GM19351 (cell line): ENCODE results near the gene MCC.

Experiments used
- ATAC-seq: cut with Tn5 transposase; IDR thresholded peaks from one replicate; pipeline ENCODE4 v1.9.1; 2021; ENCODE audit warnings: mild to moderate bottlenecking, moderate library complexity; ENCODE audit not compliant: unreplicated experiment

The MCC gene

GRCh38 chr5:113186061-113186460, 302.2 kb downstream of the MCC start:
- ATAC-seq: no peak

GRCh38 chr5:113183694-113184093, 304.6 kb downstream of the MCC start:
- no peak for ATAC-seq

- ATAC-seq: no peak
These were observed 305.5 kb downstream of the MCC start for GRCh38 chr5:113182658-113183344.

GRCh38 chr5:113181853-113182490, 306.3 kb downstream of the MCC start:
- ATAC-seq: no peak

GRCh38 chr5:113181409-113181808, 306.8 kb downstream of the MCC start:
- no peak for ATAC-seq

GRCh38 chr5:113179156-113179555, 309.1 kb downstream of the MCC start:
- ATAC-seq: no peak

GRCh38 chr5:113178073-113178779, 310.0 kb downstream of the MCC start:
- no peak for ATAC-seq

GRCh38 chr5:113177225-113177624, 311.0 kb downstream of the MCC start:
- ATAC-seq: no peak

GRCh38 chr5:113176734-113177133, 311.5 kb downstream of the MCC start:
- no peak for ATAC-seq

- no peak for ATAC-seq
These were observed 312.1 kb downstream of the MCC start for GRCh38 chr5:113176196-113176595.

GRCh38 chr5:113172231-113172826, 315.9 kb downstream of the MCC start:
- no peak for ATAC-seq

- ATAC-seq: no peak
These were observed 316.7 kb downstream of the MCC start for GRCh38 chr5:113171520-113171919.

GRCh38 chr5:113170707-113171106, 317.5 kb downstream of the MCC start:
- ATAC-seq: no peak

GRCh38 chr5:113169720-113170119, 318.5 kb downstream of the MCC start:
- ATAC-seq: no peak

GRCh38 chr5:113167985-113168384, 320.3 kb downstream of the MCC start:
- ATAC-seq: no peak

GRCh38 chr5:113166852-113167366, 321.3 kb downstream of the MCC start:
- ATAC-seq: no peak

GRCh38 chr5:113166261-113166660, 322.0 kb downstream of the MCC start:
- no peak for ATAC-seq

- no peak for ATAC-seq
These were observed 324.2 kb downstream of the MCC start for GRCh38 chr5:113164021-113164420.

- ATAC-seq: no peak
These were observed 324.9 kb downstream of the MCC start for GRCh38 chr5:113163328-113163727.

GRCh38 chr5:113162770-113163169, 325.5 kb downstream of the MCC start:
- ATAC-seq: no peak

- ATAC-seq: no peak
These were observed 326.0 kb downstream of the MCC start for GRCh38 chr5:113162208-113162607.
